Stimulated activated CD4-positive, alpha-beta T cell treated with anti-CD3 and anti-CD28 coated beads, Interleukin-12 subunit alpha, Interleukin-12 subunit beta, amount 100 ng/mL, for 48 hours (primary cell): ENCODE results near the gene KCNQ5.

ENCODE experiments used
- DNase-seq, 3 donors: peaks; one replicate each; pipeline ENCODE4 v3.0.0-alpha.2; 2020; ENCODE audit warnings: low read depth in 2 of 3, low spot score in 1 of 3

The KCNQ5 gene

GRCh38 chr6:72836971-72837370 is 215.1 kb downstream of the KCNQ5 start:
- DNase-seq: no peak

GRCh38 chr6:72841195-72841594 is 219.3 kb downstream of the KCNQ5 start:
- DNase-seq: no peak

GRCh38 chr6:72842140-72842539 is 220.3 kb downstream of the KCNQ5 start:
- DNase-seq: no peak

- no peak for DNase-seq
These were observed 222.8 kb downstream of the KCNQ5 start for GRCh38 chr6:72844614-72845013.

GRCh38 chr6:72849346-72849745 is 227.5 kb downstream of the KCNQ5 start:
- no peak for DNase-seq

GRCh38 chr6:72850040-72850439 is 228.2 kb downstream of the KCNQ5 start:
- no peak for DNase-seq

GRCh38 chr6:72850469-72850868 is 228.6 kb downstream of the KCNQ5 start:
- no peak for DNase-seq

- DNase-seq: no peak
These were observed 233.6 kb downstream of the KCNQ5 start for GRCh38 chr6:72855471-72855870.

- DNase-seq: no peak
These were observed 234.9 kb downstream of the KCNQ5 start for GRCh38 chr6:72856801-72857200.

- no peak for DNase-seq
These were observed 236.1 kb downstream of the KCNQ5 start for GRCh38 chr6:72857791-72858585.

- no peak for DNase-seq
These were observed 239.2 kb downstream of the KCNQ5 start for GRCh38 chr6:72861059-72861458.

GRCh38 chr6:72861935-72862432 is 240.1 kb downstream of the KCNQ5 start:
- DNase-seq: no peak

- no peak for DNase-seq
These were observed 241.3 kb downstream of the KCNQ5 start for GRCh38 chr6:72863131-72863530.

GRCh38 chr6:72864236-72864635 is 242.4 kb downstream of the KCNQ5 start:
- DNase-seq: no peak

- DNase-seq: no peak
These were observed 242.9 kb downstream of the KCNQ5 start for GRCh38 chr6:72864799-72865198.

GRCh38 chr6:72865467-72865866 is 243.6 kb downstream of the KCNQ5 start:
- no peak for DNase-seq

- no peak for DNase-seq
These were observed 247.8 kb downstream of the KCNQ5 start for GRCh38 chr6:72869621-72870020.

GRCh38 chr6:72873433-72873832 is 251.6 kb downstream of the KCNQ5 start:
- DNase-seq: no peak

- DNase-seq: no peak
These were observed 254.4 kb downstream of the KCNQ5 start for GRCh38 chr6:72876256-72876655.

GRCh38 chr6:72886170-72886569 is 264.3 kb downstream of the KCNQ5 start:
- no peak for DNase-seq

- DNase-seq: no peak
These were observed 268.4 kb downstream of the KCNQ5 start for GRCh38 chr6:72890233-72890632.

- DNase-seq: no peak
These were observed 268.8 kb downstream of the KCNQ5 start for GRCh38 chr6:72890671-72891070.

- no peak for DNase-seq
These were observed 271.0 kb downstream of the KCNQ5 start for GRCh38 chr6:72892901-72893300.
